DMS 273 (cell line): ENCODE data around the gene L3MBTL4.

ENCODE experiments used
- DNase-seq: peaks from one replicate; lab custom pipeline; 2025; ENCODE audit not compliant: unreplicated experiment; lab: John Stamatoyannopoulos, UW

Gene L3MBTL4

GRCh38 chr18:5969355-5969988 is 445.2 kb downstream of the L3MBTL4 start:
- DNase-seq: peak; percentile 44

GRCh38 chr18:5967666-5968065 is 447.0 kb downstream of the L3MBTL4 start:
- no peak for DNase-seq

- no peak for DNase-seq
Measured at GRCh38 chr18:5967007-5967406, 447.7 kb downstream of the L3MBTL4 start.

- DNase-seq: no peak
Measured at GRCh38 chr18:5966514-5966913, 448.2 kb downstream of the L3MBTL4 start.

GRCh38 chr18:5964996-5965395 is 449.7 kb downstream of the L3MBTL4 start:
- DNase-seq: no peak

GRCh38 chr18:5964596-5964995 is 450.1 kb downstream of the L3MBTL4 start:
- DNase-seq: no peak

GRCh38 chr18:5964108-5964507 is 450.6 kb downstream of the L3MBTL4 start:
- DNase-seq: no peak

- DNase-seq: no peak
Measured at GRCh38 chr18:5963267-5963666, 451.4 kb downstream of the L3MBTL4 start.

GRCh38 chr18:5962362-5962761 is 452.3 kb downstream of the L3MBTL4 start:
- DNase-seq: peak; percentile 35

GRCh38 chr18:5961828-5962150 is 452.9 kb downstream of the L3MBTL4 start:
- no peak for DNase-seq

- no peak for DNase-seq
Measured at GRCh38 chr18:5961097-5961827, 453.4 kb downstream of the L3MBTL4 start.

- no peak for DNase-seq
Measured at GRCh38 chr18:5958822-5959221, 455.9 kb downstream of the L3MBTL4 start.

- no peak for DNase-seq
Measured at GRCh38 chr18:5955861-5956260, 458.9 kb downstream of the L3MBTL4 start.

- DNase-seq: no peak
Measured at GRCh38 chr18:5951515-5952091, 463.1 kb downstream of the L3MBTL4 start.

GRCh38 chr18:5948781-5949180 is 465.9 kb downstream of the L3MBTL4 start:
- no peak for DNase-seq

- DNase-seq: no peak
Measured at GRCh38 chr18:5948237-5948636, 466.5 kb downstream of the L3MBTL4 start.

GRCh38 chr18:5944448-5944847 is 470.3 kb downstream of the L3MBTL4 start:
- DNase-seq: no peak

- peak; percentile 67 for DNase-seq
Measured at GRCh38 chr18:5943514-5943913, 471.2 kb downstream of the L3MBTL4 start.

- no peak for DNase-seq
Measured at GRCh38 chr18:5942591-5942990, 472.1 kb downstream of the L3MBTL4 start.

- DNase-seq: peak; percentile 16
Measured at GRCh38 chr18:5941890-5942289, 472.8 kb downstream of the L3MBTL4 start.

GRCh38 chr18:5939801-5940667 is 474.7 kb downstream of the L3MBTL4 start:
- no peak for DNase-seq

GRCh38 chr18:5937795-5938194 is 476.9 kb downstream of the L3MBTL4 start:
- no peak for DNase-seq
